Measurements from ENCODE around the gene CDSN. TPM values are rescaled to one million over a fixed set of nuclear protein-coding genes. Genes with fewer than 3 reads are reported as not detected.

Gene CDSN
- total RNA-seq, 1 donor from 2014 or later = not detected

DNA sequence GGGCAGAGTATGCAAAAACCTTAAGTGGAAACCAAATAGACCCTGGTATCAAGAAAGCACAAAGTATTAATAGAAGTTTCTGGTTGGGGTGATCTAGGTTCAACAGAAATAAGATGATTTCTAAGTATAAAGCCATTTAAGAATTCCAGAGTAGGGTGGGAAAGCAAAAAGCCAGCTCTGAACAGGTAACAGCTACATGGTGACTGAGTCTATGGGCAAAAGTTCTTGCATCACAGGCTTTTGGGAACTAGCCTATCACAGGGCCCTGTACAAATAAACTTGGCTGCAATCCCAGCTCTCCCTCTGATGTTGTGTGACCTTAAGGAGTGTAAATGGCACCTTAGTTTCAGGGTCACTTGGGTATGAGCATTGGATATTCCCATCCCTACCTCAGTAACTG is 43.7 kb upstream of the CDSN start:
- no peak for DNase-seq (ENCODE audit: extremely low spot score, unreplicated experiment)
- Mint-ChIP-seq H3K27ac (no peak overlapping the region), H3K4me3 (no peak overlapping the region), H3K36me3 (peaks cover 4% of the 10 kb centered on the region), H3K9me3 (no peaks in the 10 kb centered on the region), H3K4me1 (ENCODE audit: unreplicated experiment) (peaks cover 10% of the 10 kb centered on the region), H3K27me3 (peaks cover 6% of the 10 kb centered on the region)
- TF ChIP-seq, protein P1, sequence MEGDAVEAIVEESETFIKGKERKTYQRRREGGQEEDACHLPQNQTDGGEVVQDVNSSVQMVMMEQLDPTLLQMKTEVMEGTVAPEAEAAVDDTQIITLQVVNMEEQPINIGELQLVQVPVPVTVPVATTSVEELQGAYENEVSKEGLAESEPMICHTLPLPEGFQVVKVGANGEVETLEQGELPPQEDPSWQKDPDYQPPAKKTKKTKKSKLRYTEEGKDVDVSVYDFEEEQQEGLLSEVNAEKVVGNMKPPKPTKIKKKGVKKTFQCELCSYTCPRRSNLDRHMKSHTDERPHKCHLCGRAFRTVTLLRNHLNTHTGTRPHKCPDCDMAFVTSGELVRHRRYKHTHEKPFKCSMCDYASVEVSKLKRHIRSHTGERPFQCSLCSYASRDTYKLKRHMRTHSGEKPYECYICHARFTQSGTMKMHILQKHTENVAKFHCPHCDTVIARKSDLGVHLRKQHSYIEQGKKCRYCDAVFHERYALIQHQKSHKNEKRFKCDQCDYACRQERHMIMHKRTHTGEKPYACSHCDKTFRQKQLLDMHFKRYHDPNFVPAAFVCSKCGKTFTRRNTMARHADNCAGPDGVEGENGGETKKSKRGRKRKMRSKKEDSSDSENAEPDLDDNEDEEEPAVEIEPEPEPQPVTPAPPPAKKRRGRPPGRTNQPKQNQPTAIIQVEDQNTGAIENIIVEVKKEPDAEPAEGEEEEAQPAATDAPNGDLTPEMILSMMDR (conservative IDR thresholded peaks at IDR 0.05) = no peak

DNA sequence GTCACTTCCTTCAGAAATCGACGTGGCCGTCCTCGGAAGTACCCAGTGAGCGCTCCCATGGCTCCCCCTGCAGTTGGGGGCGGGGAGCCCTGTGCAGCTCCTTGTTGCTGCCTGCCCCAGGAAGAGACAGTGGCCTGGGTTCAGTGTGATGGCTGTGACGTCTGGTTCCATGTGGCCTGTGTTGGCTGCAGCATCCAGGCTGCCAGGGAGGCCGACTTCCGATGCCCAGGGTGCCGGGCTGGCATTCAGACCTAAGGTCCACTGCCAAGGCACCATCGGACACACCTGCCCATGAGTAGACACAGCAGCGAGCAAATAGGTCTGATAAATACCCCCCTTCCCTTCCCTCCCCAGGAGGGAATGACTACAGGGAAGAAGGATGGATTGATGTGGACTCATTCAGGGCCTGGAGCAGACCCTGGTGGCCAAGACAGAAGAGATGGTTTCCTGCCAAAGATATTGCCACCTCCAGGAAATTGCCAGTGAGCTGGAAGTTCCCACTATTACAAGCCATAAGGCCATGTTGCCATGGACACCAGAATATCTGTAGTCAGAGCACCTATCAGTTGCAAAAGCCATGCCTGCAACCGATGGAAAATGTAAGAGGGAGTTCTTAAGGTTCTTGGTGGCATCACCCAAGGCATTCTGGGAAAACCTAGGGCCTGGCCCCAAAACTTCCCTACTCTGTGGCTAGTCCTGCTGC is 42.4 kb upstream of the CDSN start:
- TF ChIP-seq, protein P1 (conservative IDR thresholded peaks at IDR 0.05) = no peak
- Mint-ChIP-seq H3K27ac (no peak overlapping the region), H3K36me3 (peaks cover 4% of the 10 kb centered on the region), H3K4me1 (ENCODE audit: unreplicated experiment) (peaks cover 13% of the 10 kb centered on the region), H3K4me3 (no peak overlapping the region), H3K27me3 (no peaks in the 10 kb centered on the region), H3K9me3 (no peaks in the 10 kb centered on the region)
- DNase-seq (ENCODE audit: extremely low spot score, unreplicated experiment) = no peak

DNA sequence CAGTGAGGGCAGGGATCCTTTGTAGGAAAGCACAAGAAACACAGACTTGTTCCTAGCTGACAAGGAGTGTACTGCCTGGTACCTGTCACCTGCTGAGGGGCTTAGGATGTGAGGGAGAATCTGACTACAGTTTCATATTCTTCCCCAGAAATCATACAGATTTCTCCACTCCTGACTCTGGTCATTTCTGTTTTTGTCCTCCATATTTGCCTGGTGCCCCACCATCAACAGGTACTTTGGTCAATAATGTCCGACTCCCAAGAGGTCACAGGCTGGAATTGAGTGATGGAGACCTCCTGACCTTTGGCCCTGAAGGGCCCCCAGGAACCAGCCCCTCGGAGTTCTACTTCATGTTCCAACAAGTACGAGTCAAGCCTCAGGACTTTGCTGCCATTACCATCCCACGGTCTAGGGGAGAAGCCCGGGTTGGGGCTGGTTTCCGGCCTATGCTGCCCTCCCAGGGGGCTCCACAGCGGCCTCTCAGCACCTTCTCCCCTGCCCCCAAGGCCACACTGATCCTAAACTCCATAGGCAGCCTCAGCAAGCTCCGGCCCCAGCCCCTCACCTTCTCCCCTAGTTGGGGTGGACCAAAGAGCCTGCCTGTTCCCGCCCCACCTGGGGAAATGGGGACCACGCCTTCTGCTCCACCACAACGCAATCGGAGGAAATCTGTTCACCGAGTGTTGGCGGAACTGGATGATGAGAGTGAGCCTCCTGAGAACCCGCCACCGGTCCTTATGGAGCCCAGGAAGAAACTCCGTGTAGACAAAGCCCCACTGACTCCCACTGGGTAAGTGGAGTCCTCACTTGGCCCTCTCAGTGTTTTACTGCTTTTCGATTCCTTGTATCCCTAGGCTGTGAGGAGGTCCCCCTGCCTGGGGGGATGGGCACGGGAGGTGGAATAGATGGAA is 41.2 kb upstream of the CDSN start:
- Mint-ChIP-seq H3K4me3 (no peak overlapping the region), H3K36me3 (peaks cover 4% of the 10 kb centered on the region), H3K27ac (no peak overlapping the region), H3K27me3 (no peaks in the 10 kb centered on the region), H3K4me1 (ENCODE audit: unreplicated experiment) (peaks cover 21% of the 10 kb centered on the region), H3K9me3 (no peaks in the 10 kb centered on the region)
- TF ChIP-seq, protein P1 (conservative IDR thresholded peaks at IDR 0.05) = no peak
- DNase-seq (ENCODE audit: extremely low spot score, unreplicated experiment) = no peak

DNA sequence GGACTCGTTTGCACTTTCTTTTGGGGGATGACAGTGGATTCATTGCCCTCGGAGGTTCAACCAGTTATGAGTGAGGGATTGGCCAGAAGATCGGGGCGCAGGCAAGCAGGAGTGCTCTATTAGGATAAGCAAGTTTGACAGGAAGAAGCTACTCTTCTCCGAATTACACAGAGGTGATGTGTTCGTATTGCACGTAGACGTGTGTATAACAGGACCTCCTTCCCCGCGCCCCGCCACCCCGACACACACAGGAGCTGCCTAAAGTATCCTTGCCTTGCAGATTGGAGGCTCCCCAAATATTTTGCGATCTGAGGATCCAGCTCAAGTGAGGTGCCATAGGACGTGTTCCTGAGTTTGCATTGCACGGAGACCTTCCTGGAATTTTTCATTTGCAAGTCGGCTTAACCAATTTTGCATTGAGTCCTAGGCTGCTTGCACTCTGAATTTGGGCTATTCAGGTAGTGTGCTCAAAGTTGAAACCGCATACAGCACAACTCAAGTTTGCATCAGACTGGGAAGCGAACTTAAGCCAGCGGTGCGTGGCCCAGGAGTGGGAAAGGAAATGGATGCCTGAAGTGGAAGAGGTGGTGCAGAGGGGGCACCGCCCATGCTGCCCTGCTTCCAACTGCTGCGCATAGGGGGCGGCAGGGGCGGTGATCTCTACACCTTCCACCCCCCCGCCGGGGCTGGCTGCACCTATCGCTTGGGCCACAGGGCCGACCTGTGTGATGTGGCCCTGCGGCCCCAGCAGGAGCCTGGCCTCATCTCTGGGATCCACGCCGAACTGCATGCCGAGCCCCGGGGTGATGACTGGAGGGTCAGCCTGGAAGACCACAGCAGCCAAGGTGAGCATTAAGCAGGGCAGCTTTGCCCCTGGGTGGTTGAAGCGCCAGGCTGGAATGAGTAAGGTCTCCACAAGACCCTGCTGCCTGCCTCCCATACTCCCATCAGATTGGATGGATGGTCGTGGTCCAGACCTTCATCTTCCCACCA is 38.9 kb upstream of the CDSN start:
- peaks cover 7% of the 10 kb centered on the region for H3K36me3 Mint-ChIP-seq
- TF ChIP-seq, protein P1 (conservative IDR thresholded peaks at IDR 0.05) = no peak
- no peaks in the 10 kb centered on the region for H3K27me3 Mint-ChIP-seq
- peaks cover 21% of the 10 kb centered on the region for H3K4me1 Mint-ChIP-seq (ENCODE audit: unreplicated experiment)
- DNase-seq (ENCODE audit: extremely low spot score, unreplicated experiment) = no peak
- H3K9me3 Mint-ChIP-seq = no peaks in the 10 kb centered on the region
- H3K27ac Mint-ChIP-seq = peak overlapping the region; percentile 81
- H3K4me3 Mint-ChIP-seq = peak overlapping the region; percentile 94
